ENCODE measurements around the gene ZNF625. TPM values are rescaled to one million over a fixed set of nuclear protein-coding genes. Genes with fewer than 3 reads are reported as not detected.

Gene ZNF625
- polyA plus RNA-seq, 3 donors = 0.37 TPM; not detected in 2

DNA sequence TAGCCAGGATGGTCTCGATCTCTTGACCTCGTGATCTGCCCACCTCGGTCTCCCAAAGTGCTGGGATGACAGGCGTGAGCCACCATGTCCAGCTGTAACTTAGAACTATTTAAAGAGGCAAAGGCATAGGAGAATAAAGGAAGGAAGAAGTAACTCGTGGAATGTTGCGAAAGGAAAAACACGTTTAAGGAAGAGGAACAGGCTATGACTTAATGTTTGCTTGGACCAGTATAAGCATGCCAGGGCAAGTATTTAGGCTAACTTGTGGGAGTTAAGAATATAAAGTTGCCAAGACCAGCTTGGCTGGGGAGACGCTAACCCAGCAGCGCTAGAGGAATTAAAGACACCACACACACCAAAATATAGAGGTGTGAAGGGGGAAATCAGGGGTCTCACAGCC, 58.5 kb downstream of the ZNF625 start:
- Histone ChIP-seq H4K20me1 (ENCODE audit: insufficient read depth, low read length) (no peaks in the 10 kb centered on the region), H3K4me1 (ENCODE audit: control insufficient read depth in 1 of 2, insufficient read depth in 2 of 2, low read length in 2 of 2) (peaks cover 3 to 6% of the 10 kb centered on the region in 2 donors), H3K27me3 (ENCODE audit: control insufficient read depth in 2 of 2, insufficient read depth in 2 of 2, low read length in 2 of 2) (no peaks in the 10 kb centered on the region), H3K36me3 (replicated peaks in 1 of 2; ENCODE audit: control insufficient read depth in 1 of 2, insufficient read depth in 2 of 2, low read length in 2 of 2) (no peaks in the 10 kb centered on the region), H3K9ac (ENCODE audit: insufficient read depth, low read length, poor library complexity, severe bottlenecking) (no peak overlapping the region), H2AFZ (ENCODE audit: insufficient read depth, low read depth, low read length, poor library complexity, severe bottlenecking) (no peak overlapping the region), H3K4me2 (replicated peaks; ENCODE audit: extremely low read depth, low read length, poor library complexity, severe bottlenecking) (no peak overlapping the region), H3K79me2 (ENCODE audit: insufficient read depth, low read length) (peaks cover 14% of the 10 kb centered on the region), H3K27ac (ENCODE audit: low read depth in 1 of 2, low read length in 2 of 2) (no peak overlapping the region), H3K9me3 (replicated peaks in 1 of 2; ENCODE audit: control insufficient read depth in 1 of 2, insufficient read depth in 1 of 2, low read length in 2 of 2) (peaks cover 26 to 36% of the 10 kb centered on the region in 2 donors), H3K4me3 (replicated peaks in 1 of 3; ENCODE audit: low read depth in 2 of 3, low read length in 3 of 3) (no peak overlapping the region)
- Mint-ChIP-seq H3K9me3 (peaks cover 30 to 54% (median 42%) of the 10 kb centered on the region in 7 donors), H3K27ac (peak overlapping the region in 3 of 7 donors; percentile 15 to 26 (median 16)), H3K27me3 (ENCODE audit: low read depth in 3 of 3) (peaks cover 0 to 3% (median 0%) of the 10 kb centered on the region in 3 donors), H3K4me3 (no peak overlapping the region), H3K36me3 (peaks cover 5 to 24% of the 10 kb centered on the region in 2 donors), H3K4me1 (peaks cover 20% of the 10 kb centered on the region)
- no peak for DNase-seq
- TF ChIP-seq, protein P1, sequence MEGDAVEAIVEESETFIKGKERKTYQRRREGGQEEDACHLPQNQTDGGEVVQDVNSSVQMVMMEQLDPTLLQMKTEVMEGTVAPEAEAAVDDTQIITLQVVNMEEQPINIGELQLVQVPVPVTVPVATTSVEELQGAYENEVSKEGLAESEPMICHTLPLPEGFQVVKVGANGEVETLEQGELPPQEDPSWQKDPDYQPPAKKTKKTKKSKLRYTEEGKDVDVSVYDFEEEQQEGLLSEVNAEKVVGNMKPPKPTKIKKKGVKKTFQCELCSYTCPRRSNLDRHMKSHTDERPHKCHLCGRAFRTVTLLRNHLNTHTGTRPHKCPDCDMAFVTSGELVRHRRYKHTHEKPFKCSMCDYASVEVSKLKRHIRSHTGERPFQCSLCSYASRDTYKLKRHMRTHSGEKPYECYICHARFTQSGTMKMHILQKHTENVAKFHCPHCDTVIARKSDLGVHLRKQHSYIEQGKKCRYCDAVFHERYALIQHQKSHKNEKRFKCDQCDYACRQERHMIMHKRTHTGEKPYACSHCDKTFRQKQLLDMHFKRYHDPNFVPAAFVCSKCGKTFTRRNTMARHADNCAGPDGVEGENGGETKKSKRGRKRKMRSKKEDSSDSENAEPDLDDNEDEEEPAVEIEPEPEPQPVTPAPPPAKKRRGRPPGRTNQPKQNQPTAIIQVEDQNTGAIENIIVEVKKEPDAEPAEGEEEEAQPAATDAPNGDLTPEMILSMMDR (IDR thresholded peaks at IDR 0.05) = no peak
- 37% methylated on average over 5 of the region's 9 CpGs for WGBS (ENCODE audit: insufficient coverage)
- intact Hi-C loops (cut with micrococcal nuclease) = no loop called here

DNA sequence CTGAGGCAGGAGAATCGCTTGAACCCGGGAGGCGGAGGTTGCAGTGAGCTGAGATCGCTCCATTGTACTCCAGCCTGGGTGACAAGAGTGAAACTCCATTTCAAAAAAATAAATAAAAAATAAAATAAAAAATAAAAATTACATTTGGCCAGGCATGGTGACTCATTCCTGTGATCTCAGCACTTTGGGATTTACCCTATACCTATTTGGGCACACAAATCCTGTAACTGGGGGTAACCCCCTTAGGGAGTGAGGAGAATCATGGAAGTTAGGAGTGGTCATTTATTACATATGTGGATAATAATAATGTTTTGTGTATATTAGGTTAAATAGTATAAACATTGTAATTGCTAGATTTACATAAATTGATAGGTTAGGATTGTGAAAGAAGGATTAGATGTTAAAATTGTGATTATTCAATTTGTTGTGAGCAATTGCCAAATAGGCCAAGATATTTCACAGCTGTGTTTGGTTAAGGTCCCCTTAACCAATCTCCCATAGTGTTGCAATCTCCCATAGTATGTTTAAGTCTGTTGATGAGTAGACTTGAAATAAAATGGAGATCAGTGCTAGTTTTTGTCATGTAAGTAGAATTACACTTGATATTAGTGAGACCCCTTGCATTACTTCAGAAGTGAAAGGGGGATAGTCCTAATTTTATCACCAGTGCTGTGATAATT, 61.3 kb downstream of the ZNF625 start:
- Mint-ChIP-seq H3K4me3 (no peak overlapping the region), H3K27ac (no peak overlapping the region), H3K9me3 (peaks cover 20 to 34% (median 25%) of the 10 kb centered on the region in 7 donors), H3K27me3 (ENCODE audit: low read depth in 3 of 3) (peaks cover 0 to 3% (median 1%) of the 10 kb centered on the region in 3 donors), H3K36me3 (peaks cover 5 to 21% of the 10 kb centered on the region in 2 donors), H3K4me1 (peaks cover 36% of the 10 kb centered on the region)
- Histone ChIP-seq H3K9ac (ENCODE audit: insufficient read depth, low read length, poor library complexity, severe bottlenecking) (no peak overlapping the region), H3K27ac (ENCODE audit: low read depth in 1 of 2, low read length in 2 of 2) (no peak overlapping the region), H3K4me2 (replicated peaks; ENCODE audit: extremely low read depth, low read length, poor library complexity, severe bottlenecking) (no peak overlapping the region), H3K36me3 (replicated peaks in 1 of 2; ENCODE audit: control insufficient read depth in 1 of 2, insufficient read depth in 2 of 2, low read length in 2 of 2) (no peaks in the 10 kb centered on the region), H2AFZ (ENCODE audit: insufficient read depth, low read depth, low read length, poor library complexity, severe bottlenecking) (no peak overlapping the region), H3K27me3 (ENCODE audit: control insufficient read depth in 2 of 2, insufficient read depth in 2 of 2, low read length in 2 of 2) (no peaks in the 10 kb centered on the region), H3K79me2 (ENCODE audit: insufficient read depth, low read length) (peaks cover 16% of the 10 kb centered on the region), H4K20me1 (ENCODE audit: insufficient read depth, low read length) (no peaks in the 10 kb centered on the region), H3K4me1 (ENCODE audit: control insufficient read depth in 1 of 2, insufficient read depth in 2 of 2, low read length in 2 of 2) (peaks cover 13 to 14% of the 10 kb centered on the region in 2 donors), H3K4me3 (replicated peaks in 1 of 3; ENCODE audit: low read depth in 2 of 3, low read length in 3 of 3) (no peak overlapping the region), H3K9me3 (replicated peaks in 1 of 2; ENCODE audit: control insufficient read depth in 1 of 2, insufficient read depth in 1 of 2, low read length in 2 of 2) (peaks cover 13 to 22% of the 10 kb centered on the region in 2 donors)
- intact Hi-C loops (cut with micrococcal nuclease) = no loop called here
- no CpG with 5 or more reads among the region's 4 CpGs for WGBS (ENCODE audit: insufficient coverage)
- no peak for DNase-seq
- TF ChIP-seq, protein P1 (IDR thresholded peaks at IDR 0.05) = no peak

Small RNA genes lying within 50 kb of the gene (small RNA-seq; reads per million reads assigned to genes)
- not detected for gene RNA5SP467 (ENCODE audit: insufficient read length, low read depth)

Other genes starting within 250 kb of the ZNF625 start
- 10 to 100 TPM in 1 of 3 donors, 1 to 10 TPM in 2; 1.1 to 18.3 (median 1.2) TPM for gene ZNF700, start 231.6 kb downstream of the ZNF625 start, polyA plus RNA-seq
- gene ZNF763, start 191.7 kb downstream of the ZNF625 start, polyA plus RNA-seq = 1 to 10 TPM; 1.3 to 2.6 (median 1.7) TPM
- gene ZNF433, start 121.1 kb downstream of the ZNF625 start, polyA plus RNA-seq = 1 to 10 TPM in 1 of 3 donors, under 1 TPM in 2; 0.50 to 1.1 (median 0.76) TPM
- gene ZNF878, start 103.8 kb downstream of the ZNF625 start, polyA plus RNA-seq = not detected
- 1 to 10 TPM; 1.9 to 2.2 (median 2.0) TPM for gene ZNF844, start 92.0 kb downstream of the ZNF625 start, polyA plus RNA-seq
- gene ZNF20, start 16.4 kb downstream of the ZNF625 start, polyA plus RNA-seq = 1 to 10 TPM in 2 of 3 donors, under 1 TPM in 1; 0.86 to 2.6 (median 1.3) TPM
- 1 to 10 TPM; 3.4 to 6.4 (median 5.8) TPM for gene ZNF136, start 6.4 kb upstream of the ZNF625 start, polyA plus RNA-seq
- gene ZNF44, start 138.1 kb upstream of the ZNF625 start, polyA plus RNA-seq = 10 to 100 TPM in 1 of 3 donors, 1 to 10 TPM in 2; 6.7 to 10.1 (median 9.7) TPM
- under 1 TPM; 0.09 to 0.99 (median 0.29) TPM for gene ZNF563, start 176.9 kb upstream of the ZNF625 start, polyA plus RNA-seq
- under 1 TPM; 0.03 to 0.39 (median 0.17) TPM for gene ZNF442, start 208.9 kb upstream of the ZNF625 start, polyA plus RNA-seq
- gene ZNF799, start 244.5 kb upstream of the ZNF625 start, polyA plus RNA-seq = 1 to 10 TPM; 1.8 to 3.4 (median 3.2) TPM

Data from CD14-positive monocyte (primary cell).